Gastroesophageal sphincter (tissue), 4 donors: ENCODE measurements around the gene PTK7. TPM values are rescaled to one million over a fixed set of nuclear protein-coding genes. Genes with fewer than 3 reads are reported as not detected.
"Not testable (repeated sequence)": the region's sequence is repeated elsewhere in the genome, so short reads cannot be mapped to it uniquely, and the experiment has no call there.

Source experiments
- ATAC-seq: fragments of 150-250 bp; one replicate; pipeline ENCODE4 v1.9.1; 2016; ENCODE audit warnings: mild to moderate bottlenecking, moderate library complexity
- H3K27ac ChIP-seq, 4 donors: fragments of 200-600 bp; sonication (generic) in 3 of 4; 1 replicate in 3 of 4; 2 replicates in 1 of 4; pipeline ENCODE4 v1.5.1; 2016 to 2019
- H3K27me3 ChIP-seq: fragments of 200-600 bp; sonication (generic); one replicate; pipeline ENCODE4 v1.5.1; 2019
- H3K36me3 ChIP-seq, 2 donors: fragments of 200-600 bp; sonication (generic); one replicate each; pipeline ENCODE4 v1.5.1; 2019; ENCODE audit warnings: control low read depth in 1 of 2
- H3K4me1 ChIP-seq, 3 donors: fragments of 200-600 bp; sonication (generic); 1 replicate in 2 of 3; 2 replicates in 1 of 3; pipeline ENCODE4 v1.5.1; 2016 to 2019; ENCODE audit warnings: control low read depth in 2 of 3
- H3K4me3 ChIP-seq, 2 donors: fragments of 200-600 bp; sonication (generic); one replicate each; pipeline ENCODE4 v1.5.1; 2019; ENCODE audit warnings: mild to moderate bottlenecking in 1 of 2, moderate library complexity in 1 of 2
- H3K9me3 ChIP-seq, 3 donors: fragments of 200-600 bp; sonication (generic); one replicate each; pipeline ENCODE4 v1.5.1; 2017 to 2019; ENCODE audit warnings: control low read depth in 2 of 3
- EP300 ChIP-seq: sonication (generic); formaldehyde crosslinking; IDR thresholded peaks from one replicate; pipeline ENCODE4 v1.6.1; 2017; ENCODE audit warnings: antibody characterized with exemption, mild to moderate bottlenecking
- POLR2A ChIP-seq, 2 donors: fragments of 450-650 bp; IDR thresholded peaks; one replicate each; pipeline ENCODE4 v1.6.1; 2017; ENCODE audit warnings: antibody characterized with exemption in 2 of 2, mild to moderate bottlenecking in 2 of 2, moderate library complexity in 1 of 2
- POLR2AphosphoS5 ChIP-seq: sonication (generic); formaldehyde crosslinking; IDR thresholded peaks from one replicate; pipeline ENCODE4 v1.6.1; 2017; ENCODE audit warnings: antibody characterized with exemption
- WGBS, 2 donors: methylation state at CpG; one replicate each; pipeline ENCODE4 v1.1.5; 2018; ENCODE audit warnings: low coverage in 1 of 2; 5-methylcytosine and 5-hydroxymethylcytosine counted together
- total RNA-seq, 4 donors: library from RNA; depleted of rRNA; stranded (reverse); fragments of >200 nt; gene quantifications; one replicate each; pipeline ENCODE4 v1.1.0, GENCODE V29; 2016
- TF ChIP-seq, protein P1 (sequence below), 4 experiments: fragments of 200-600 bp in 2 of 4; fragments of 450-650 bp in 2 of 4; sonication (generic) in 1 of 4; IDR thresholded peaks; one replicate each; pipeline ENCODE4 v1.5.1; 2017 to 2019; ENCODE audit warnings: antibody characterized with exemption in 4 of 4, mild to moderate bottlenecking in 2 of 4, moderate library complexity in 2 of 4

PTK7 gene
- total RNA-seq, 4 donors from 2014 or later = 2.0 to 11.6 (median 7.7) TPM

DNA sequence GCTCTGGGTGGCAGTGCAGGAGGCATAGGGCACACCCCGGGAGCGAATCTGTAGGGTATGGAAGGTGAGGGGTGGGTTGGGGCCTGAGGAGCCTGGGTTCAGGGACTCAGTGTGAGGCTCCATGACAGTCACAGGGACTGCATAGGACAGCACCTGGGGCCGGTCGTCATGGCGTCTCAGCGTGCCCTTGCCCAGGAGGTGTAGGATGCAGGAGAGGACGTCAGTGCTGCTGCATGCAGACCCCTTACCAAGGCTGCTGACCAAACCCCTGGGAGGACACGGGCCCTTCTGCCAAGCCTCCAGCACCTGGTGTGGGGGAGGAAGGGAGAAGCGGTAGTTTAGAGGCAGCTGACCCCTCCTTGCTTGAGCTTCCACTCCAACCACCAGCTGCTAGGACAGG lies 38.4 kb upstream of the PTK7 start:
- 94% methylated on average over 2 of the region's 9 CpGs; no CpG with 5 or more reads in 1 of the 2 donors for WGBS, 2 donors
- Histone ChIP-seq H3K4me3 (no peak overlapping the region), H3K27me3 (no peaks in the 10 kb centered on the region), H3K36me3 (peaks cover 0 to 94% of the 10 kb centered on the region in 2 donors), H3K27ac (no peak overlapping the region), H3K4me1 (peaks cover 0 to 13% (median 0%) of the 10 kb centered on the region in 3 donors), H3K9me3 (no peaks in the 10 kb centered on the region)
- no peak for ATAC-seq
- TF ChIP-seq POLR2AphosphoS5 (no peak), EP300 (no peak), POLR2A (IDR thresholded peaks at IDR 0.05) (no peak)
- TF ChIP-seq, protein P1, sequence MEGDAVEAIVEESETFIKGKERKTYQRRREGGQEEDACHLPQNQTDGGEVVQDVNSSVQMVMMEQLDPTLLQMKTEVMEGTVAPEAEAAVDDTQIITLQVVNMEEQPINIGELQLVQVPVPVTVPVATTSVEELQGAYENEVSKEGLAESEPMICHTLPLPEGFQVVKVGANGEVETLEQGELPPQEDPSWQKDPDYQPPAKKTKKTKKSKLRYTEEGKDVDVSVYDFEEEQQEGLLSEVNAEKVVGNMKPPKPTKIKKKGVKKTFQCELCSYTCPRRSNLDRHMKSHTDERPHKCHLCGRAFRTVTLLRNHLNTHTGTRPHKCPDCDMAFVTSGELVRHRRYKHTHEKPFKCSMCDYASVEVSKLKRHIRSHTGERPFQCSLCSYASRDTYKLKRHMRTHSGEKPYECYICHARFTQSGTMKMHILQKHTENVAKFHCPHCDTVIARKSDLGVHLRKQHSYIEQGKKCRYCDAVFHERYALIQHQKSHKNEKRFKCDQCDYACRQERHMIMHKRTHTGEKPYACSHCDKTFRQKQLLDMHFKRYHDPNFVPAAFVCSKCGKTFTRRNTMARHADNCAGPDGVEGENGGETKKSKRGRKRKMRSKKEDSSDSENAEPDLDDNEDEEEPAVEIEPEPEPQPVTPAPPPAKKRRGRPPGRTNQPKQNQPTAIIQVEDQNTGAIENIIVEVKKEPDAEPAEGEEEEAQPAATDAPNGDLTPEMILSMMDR (IDR thresholded peaks at IDR 0.05) = no peak

DNA sequence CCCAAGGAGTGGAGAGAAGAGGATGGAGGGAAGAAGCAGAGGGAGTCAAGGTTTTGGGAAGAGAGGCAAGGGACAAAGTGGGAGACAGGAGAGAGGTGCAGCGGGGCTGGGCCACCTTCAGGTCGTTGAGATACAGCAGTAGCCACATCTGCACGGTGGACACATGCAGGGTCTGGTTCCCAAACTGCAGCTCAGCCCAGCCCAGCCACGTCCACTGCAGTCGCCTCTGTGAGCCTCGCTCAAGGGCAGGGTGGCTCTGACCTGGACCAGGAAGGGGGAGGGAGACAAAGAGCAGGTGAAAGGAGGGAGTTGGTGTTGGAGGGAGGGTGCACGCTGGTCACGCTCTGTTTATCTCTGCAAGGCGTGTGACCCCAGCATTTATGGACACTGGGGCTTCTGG lies 37.4 kb upstream of the PTK7 start:
- Histone ChIP-seq H3K27ac (no peak overlapping the region), H3K4me3 (no peak overlapping the region), H3K9me3 (no peaks in the 10 kb centered on the region), H3K4me1 (peaks cover 0 to 13% (median 0%) of the 10 kb centered on the region in 3 donors), H3K36me3 (peaks cover 0 to 95% of the 10 kb centered on the region in 2 donors), H3K27me3 (no peaks in the 10 kb centered on the region)
- WGBS, 2 donors = 70 to 72% methylated on average over 2 to 4 of the region's 9 CpGs
- no peak for TF ChIP-seq EP300
- no peak for ATAC-seq

DNA sequence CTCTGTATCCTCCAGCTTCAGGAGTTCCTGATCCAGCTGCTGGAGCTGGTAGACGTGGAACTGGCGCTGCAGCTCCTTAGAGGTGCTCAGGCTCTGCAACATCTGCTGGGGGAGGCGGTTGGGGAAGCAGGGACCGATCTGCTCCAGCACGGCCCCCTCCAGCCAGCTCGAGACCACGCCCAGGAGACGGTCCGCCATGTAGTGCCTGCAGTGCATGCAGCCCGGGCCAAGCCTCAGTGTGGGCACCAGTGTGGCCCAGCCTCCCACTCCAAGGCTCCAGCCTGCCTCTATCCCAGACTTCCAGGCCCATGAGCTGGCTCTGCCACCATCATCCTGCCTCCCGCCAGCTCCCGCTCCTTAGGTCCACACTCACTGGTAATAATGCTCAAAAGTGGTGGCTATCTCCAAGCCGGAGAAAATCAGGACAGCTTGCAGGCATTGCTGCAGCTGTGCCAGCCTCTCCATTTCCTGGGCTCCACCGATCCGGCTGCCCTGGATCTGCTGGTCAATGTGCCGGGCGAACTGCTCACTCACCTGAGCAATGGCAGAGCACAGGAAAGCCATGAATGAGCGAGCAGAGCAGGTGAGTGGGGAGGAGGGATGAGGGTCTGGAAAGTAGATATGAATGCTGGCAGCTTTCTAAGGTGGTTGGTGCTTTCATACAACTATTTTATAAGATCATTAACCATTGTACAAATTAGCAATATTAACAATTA lies 35.4 kb upstream of the PTK7 start:
- no peak for ATAC-seq
- peaks cover 0 to 7% (median 0%) of the 10 kb centered on the region in 3 donors for H3K4me1 ChIP-seq
- H3K27me3 ChIP-seq = no peaks in the 10 kb centered on the region
- peaks cover 0 to 95% of the 10 kb centered on the region in 2 donors for H3K36me3 ChIP-seq
- H3K27ac ChIP-seq = no peak overlapping the region
- TF ChIP-seq, protein P1 (IDR thresholded peaks at IDR 0.05) = no peak
- TF ChIP-seq POLR2AphosphoS5 = no peak
- WGBS, 2 donors = 82 to 83% methylated on average over 1 to 7 of the region's 18 CpGs
- H3K4me3 ChIP-seq = no peak overlapping the region
- H3K9me3 ChIP-seq = no peaks in the 10 kb centered on the region

DNA sequence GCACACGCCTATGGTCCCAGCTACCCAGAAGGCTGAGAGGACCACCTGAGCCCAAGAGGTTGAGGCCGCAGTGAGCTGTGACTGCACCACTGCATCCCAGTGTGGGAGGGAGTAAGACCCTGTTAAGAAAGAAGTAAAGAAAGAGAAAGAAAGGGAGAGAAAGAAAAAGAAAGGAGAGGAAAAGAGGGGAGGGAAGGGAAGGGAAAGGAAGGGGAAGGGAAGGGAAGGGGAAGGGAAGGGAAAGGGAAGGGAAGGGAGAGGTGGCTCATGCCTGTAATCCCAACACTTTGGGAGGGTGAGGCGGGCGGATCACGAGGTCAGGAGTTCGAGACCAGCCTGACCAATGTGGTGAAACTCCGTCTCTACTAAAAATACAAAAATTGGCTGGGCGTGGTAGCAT lies 34.6 kb upstream of the PTK7 start:
- H3K36me3 ChIP-seq = peaks cover 0 to 95% of the 10 kb centered on the region in 2 donors
- WGBS, 2 donors = 86 to 90% methylated on average over 7 to 8 of the region's 8 CpGs

DNA sequence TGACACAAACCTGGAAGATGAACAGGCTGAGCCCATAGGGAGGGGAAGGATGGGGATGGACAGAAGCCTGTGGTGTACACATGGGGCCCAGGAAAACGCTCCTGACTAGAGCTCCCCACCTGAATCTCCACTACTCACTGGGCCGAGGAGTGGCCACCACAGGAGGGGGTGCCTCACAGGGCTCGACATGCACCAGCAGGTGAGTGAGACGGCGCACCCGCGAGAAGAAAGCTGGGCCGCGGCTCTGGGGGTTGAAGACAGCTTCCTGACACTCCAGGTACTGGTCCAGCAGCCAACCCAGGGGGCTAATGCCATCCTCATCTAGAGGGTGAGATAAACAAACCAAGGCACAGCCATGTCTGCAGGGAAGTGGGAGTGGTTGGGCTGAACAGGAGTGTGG lies 32.8 kb upstream of the PTK7 start:
- H3K27me3 ChIP-seq = no peaks in the 10 kb centered on the region
- no peaks in the 10 kb centered on the region for H3K9me3 ChIP-seq
- H3K36me3 ChIP-seq = peaks cover 0 to 95% of the 10 kb centered on the region in 2 donors
- no peak for ATAC-seq
- no peak overlapping the region for H3K4me3 ChIP-seq
- 90% methylated on average over 2 of the region's 9 CpGs; no CpG with 5 or more reads in 1 of the 2 donors for WGBS, 2 donors
- no peak overlapping the region for H3K27ac ChIP-seq
- no peak for TF ChIP-seq EP300
- no peak for TF ChIP-seq POLR2A (IDR thresholded peaks at IDR 0.05)
- TF ChIP-seq, protein P1 (IDR thresholded peaks at IDR 0.05) = no peak
- TF ChIP-seq POLR2AphosphoS5 = no peak
- no peaks in the 10 kb centered on the region for H3K4me1 ChIP-seq

More for the DNA sequence above, 34.6 kb upstream of the PTK7 start:
- not testable (repeated sequence) for ATAC-seq, H3K9me3 ChIP-seq, H3K27me3 ChIP-seq, H3K4me1 ChIP-seq, H3K27ac ChIP-seq, H3K4me3 ChIP-seq

DNA sequence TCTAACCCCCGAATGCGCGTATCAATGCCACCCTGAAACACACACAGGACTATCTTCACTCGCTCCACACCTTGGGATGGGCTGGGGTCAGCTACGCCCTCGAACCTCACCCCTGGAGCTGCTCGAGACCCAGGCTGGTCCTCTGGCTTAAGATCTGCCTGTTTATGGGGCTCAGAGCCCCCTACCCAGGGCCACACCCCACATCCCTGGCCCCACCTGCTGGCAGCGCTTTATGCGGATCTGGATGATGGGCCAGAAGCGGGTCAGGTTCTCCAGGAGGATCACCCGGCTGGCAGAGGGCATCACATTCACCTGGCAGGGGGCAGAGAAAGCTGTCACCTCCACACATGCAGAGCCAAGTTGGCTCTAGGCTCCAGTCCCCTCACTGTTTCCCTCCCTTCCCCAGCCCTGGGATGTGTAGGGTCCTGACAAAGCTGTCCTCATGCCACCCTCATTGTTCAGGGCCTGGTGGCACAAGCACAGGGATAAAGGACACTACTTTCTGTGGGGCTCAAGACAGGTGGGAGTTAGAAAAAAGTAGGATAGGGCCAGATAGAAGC lies 30.7 kb upstream of the PTK7 start:
- no peaks in the 10 kb centered on the region for H3K9me3 ChIP-seq
- peaks cover 0 to 96% of the 10 kb centered on the region in 2 donors for H3K36me3 ChIP-seq
- no peaks in the 10 kb centered on the region for H3K4me1 ChIP-seq
- TF ChIP-seq, protein P1 (IDR thresholded peaks at IDR 0.05) = no peak
- TF ChIP-seq EP300 = no peak
- no peak for TF ChIP-seq POLR2AphosphoS5
- TF ChIP-seq POLR2A (IDR thresholded peaks at IDR 0.05) = no peak
- 100% methylated on average over 2 to 3 of the region's 11 CpGs for WGBS, 2 donors
- no peak overlapping the region for H3K4me3 ChIP-seq
- H3K27ac ChIP-seq = no peak overlapping the region
- ATAC-seq = no peak
- H3K27me3 ChIP-seq = no peaks in the 10 kb centered on the region
